HCT116 (cell line): ENCODE measurements around the gene DIS3L2. TPM values are rescaled to one million over a fixed set of nuclear protein-coding genes. Genes with fewer than 3 reads are reported as not detected.

Experiments
- ATAC-seq: fragments of 200-7000 bp; cut with Tn5 transposase; 2 replicates; pipeline ENCODE4 v1.9.1; 2020; ENCODE audit warnings: mild to moderate bottlenecking, moderate library complexity
- BruUV-seq: library from RNA; stranded (reverse); fragments of 400-500 nt; replicated peaks from 2 replicates; lab custom pipeline; 2021; lab: Mats Ljungman, UMichigan
- CTCF ChIA-PET: fragments of 300-600 bp; sonication (Branson Sonifier 250); formaldehyde crosslinking; loops from one replicate; lab custom pipeline; 2021; ENCODE audit warnings: antibody characterized with exemption; lab: Charles Lee
- POLR2A ChIA-PET: fragments of 300-600, 350-600 bp; sonication (Branson Sonifier 250); formaldehyde crosslinking; loops from one replicate; lab custom pipeline; 2021; ENCODE audit warnings: antibody characterized with exemption; lab: Charles Lee
- RAD21 ChIA-PET, 2 experiments: fragments of 300-600 bp; sonication (Branson Sonifier 250); formaldehyde crosslinking; loops; one replicate each; lab custom pipeline; 2023; ENCODE audit warnings: low total read pairs in 2 of 2; ENCODE audit not compliant: uncharacterized antibody in 2 of 2, unreplicated experiment in 2 of 2, low non-redundant PET in 1 of 2; lab: Charles Lee
- DNase-seq: peaks from one replicate; pipeline ENCODE4 v3.0.0-alpha.2; 2010; ENCODE audit warnings: low read depth, low spot score
- H2AFZ ChIP-seq: fragments of 200-600 bp; shearing (Covaris generic), sonication (generic); 2 replicates; pipeline ENCODE4 v1.6.1; 2017; ENCODE audit warnings: low read depth, mixed run types, mixed read lengths, antibody characterized with exemption, low read length; ENCODE audit not compliant: poor library complexity, severe bottlenecking
- H3K27ac ChIP-seq: 2 replicates; pipeline ENCODE4 v1.5.1; 2012; ENCODE audit warnings: low read depth, low read length
- H3K27me3 ChIP-seq: fragments of 200-600 bp; sonication (generic); 2 replicates; pipeline ENCODE4 v1.6.1; 2016; ENCODE audit warnings: mixed run types, low read length, mixed read lengths; ENCODE audit not compliant: insufficient read depth
- H3K36me3 ChIP-seq, 2 experiments: fragments of 200-500 bp in 1 of 2; fragments of 200-600 bp in 1 of 2; sonication (Bioruptor generic) in 1 of 2; sonication (generic) in 1 of 2; 2 replicates each; pipeline versions ENCODE4 v1.5.1 to v1.6.1; 2014 to 2016; ENCODE audit warnings: low read length in 2 of 2, inconsistent platforms in 1 of 2, mixed read lengths in 1 of 2, mixed run types in 1 of 2; ENCODE audit not compliant: insufficient read depth in 2 of 2, control insufficient read depth in 1 of 2
- H3K4me1 ChIP-seq, 2 experiments: fragments of 200-600 bp in 1 of 2; sonication (generic) in 1 of 2; 2 replicates each; pipeline versions ENCODE4 v1.5.1 to v1.6.1; 2012 to 2017; ENCODE audit warnings: low read length in 2 of 2, inconsistent platforms in 1 of 2, mild to moderate bottlenecking in 1 of 2, mixed read lengths in 1 of 2, mixed run types in 1 of 2, moderate library complexity in 1 of 2; ENCODE audit not compliant: insufficient read depth in 2 of 2, control insufficient read depth in 1 of 2
- H3K4me2 ChIP-seq: fragments of 200-600 bp; sonication (generic); 2 replicates; pipeline ENCODE4 v1.6.1; 2017; ENCODE audit warnings: mixed run types, low read length, mixed read lengths
- H3K4me3 ChIP-seq, 2 experiments: fragments of 200-600 bp in 1 of 2; sonication (generic) in 1 of 2; replicated peaks in 1 of 2; 2 replicates each; pipeline ENCODE4 v1.5.1; 2011 to 2016; ENCODE audit warnings: low read length in 2 of 2, control low read depth in 1 of 2, low read depth in 1 of 2, mild to moderate bottlenecking in 1 of 2, mixed read lengths in 1 of 2, mixed run types in 1 of 2
- H3K79me2 ChIP-seq: fragments of 200-600 bp; sonication (generic); 2 replicates; pipeline ENCODE4 v1.6.1; 2017; ENCODE audit warnings: mild to moderate bottlenecking, mixed run types, low read length, moderate library complexity, mixed read lengths; ENCODE audit not compliant: insufficient read depth
- H3K9ac ChIP-seq: fragments of 200-600 bp; sonication (generic); 2 replicates; pipeline ENCODE4 v1.6.1; 2016; ENCODE audit warnings: low read length, mixed read lengths
- H3K9me2 ChIP-seq: fragments of 200-600 bp; sonication (generic), shearing (Covaris generic); 2 replicates; pipeline ENCODE4 v1.6.1; 2017; ENCODE audit warnings: mixed run types, mild to moderate bottlenecking, moderate library complexity; ENCODE audit not compliant: insufficient read depth
- H3K9me3 ChIP-seq, 2 experiments: fragments of 200-500 bp in 1 of 2; fragments of 200-600 bp in 1 of 2; sonication (Bioruptor generic) in 1 of 2; sonication (generic) in 1 of 2; 2 replicates each; pipeline ENCODE4 v1.6.1; 2014 to 2017; ENCODE audit warnings: low read length in 2 of 2, mixed read lengths in 2 of 2, inconsistent platforms in 1 of 2, low read depth in 1 of 2, mild to moderate bottlenecking in 1 of 2, mixed run types in 1 of 2, moderate library complexity in 1 of 2; ENCODE audit not compliant: control insufficient read depth in 1 of 2, insufficient read depth in 1 of 2
- H4K20me1 ChIP-seq: fragments of 200-600 bp; sonication (generic), shearing (Covaris generic); 2 replicates; pipeline ENCODE4 v1.6.1; 2017; ENCODE audit warnings: mixed run types, mild to moderate bottlenecking, moderate library complexity; ENCODE audit not compliant: insufficient read depth
- CBX3 ChIP-seq: IDR thresholded peaks from 2 replicates; pipeline ENCODE4 v1.6.1; 2012; ENCODE audit warnings: low read depth
- CEBPB ChIP-seq: IDR thresholded peaks from 2 replicates; pipeline ENCODE4 v1.6.1; 2012; ENCODE audit warnings: low read depth
- EGR1 ChIP-seq: IDR thresholded peaks from 2 replicates; pipeline ENCODE4 v1.6.1; 2012; ENCODE audit warnings: low read depth
- ELF1 ChIP-seq: IDR thresholded peaks from 2 replicates; pipeline ENCODE4 v1.6.1; 2012; ENCODE audit warnings: low read depth, borderline replicate concordance
- JUND ChIP-seq: IDR thresholded peaks from 2 replicates; pipeline ENCODE4 v1.6.1; 2012
- MAX ChIP-seq: IDR thresholded peaks from 2 replicates; pipeline ENCODE4 v1.6.1; 2012
- POLR2A ChIP-seq: IDR thresholded peaks from 2 replicates; pipeline ENCODE4 v1.7.0; 2011; ENCODE audit warnings: borderline replicate concordance; ENCODE audit not compliant: insufficient read depth, insufficient read length; ENCODE audit errors: extremely low read depth
- POLR2AphosphoS5 ChIP-seq: IDR thresholded peaks from 2 replicates; pipeline ENCODE4 v1.6.1; 2011; ENCODE audit warnings: mild to moderate bottlenecking, low read depth, low read length, moderate library complexity
- RAD21 ChIP-seq: IDR thresholded peaks from 2 replicates; pipeline ENCODE4 v1.6.1; 2012; ENCODE audit warnings: low read depth, mild to moderate bottlenecking
- SRF ChIP-seq: IDR thresholded peaks from 2 replicates; pipeline ENCODE4 v1.6.1; 2012; ENCODE audit warnings: low read depth
- TCF7L2 ChIP-seq: IDR thresholded peaks from 2 replicates; pipeline ENCODE4 v1.7.0; 2011; ENCODE audit warnings: borderline replicate concordance, inconsistent platforms; ENCODE audit not compliant: insufficient read depth, insufficient read length; ENCODE audit errors: extremely low read depth
- ZFX ChIP-seq: fragments of 450-650 bp; IDR thresholded peaks from 2 replicates; pipeline ENCODE4 v1.6.1; 2017
- intact Hi-C: fragments of 100-400 bp; cut with micrococcal nuclease; formaldehyde crosslinking; loops from 2 replicates; pipeline ENCODE4 v1.10.0; 2022
- total RNA-seq: library from RNA; stranded (reverse); gene quantifications from one replicate; pipeline ENCODE4 v1.2.1, GENCODE V29; 2021; ENCODE audit not compliant: unreplicated experiment
- TF ChIP-seq, protein P1 (sequence below), 3 experiments: fragments of 200-600 bp in 1 of 3; sonication (generic) in 1 of 3; IDR thresholded peaks in 2 of 3; conservative IDR thresholded peaks in 1 of 3; 2 replicates each; pipeline ENCODE4 v1.5.1; 2012 to 2017; ENCODE audit warnings: low read depth in 2 of 3, low read length in 2 of 3, antibody characterized with exemption in 1 of 3, borderline replicate concordance in 1 of 3, control low read depth in 1 of 3, mild to moderate bottlenecking in 1 of 3, mixed read lengths in 1 of 3, mixed run types in 1 of 3, moderate library complexity in 1 of 3; ENCODE audit not compliant: insufficient read depth in 1 of 3
- TF ChIP-seq, protein P2 (sequence below): IDR thresholded peaks from 2 replicates; pipeline ENCODE4 v1.6.1; 2011; ENCODE audit warnings: mild to moderate bottlenecking, low read length, moderate library complexity; ENCODE audit not compliant: insufficient replicate concordance; ENCODE audit errors: extremely low read depth

DIS3L2 gene
- total RNA-seq, 1 experiment from 2014 or later, result 42.5 TPM

DNA sequence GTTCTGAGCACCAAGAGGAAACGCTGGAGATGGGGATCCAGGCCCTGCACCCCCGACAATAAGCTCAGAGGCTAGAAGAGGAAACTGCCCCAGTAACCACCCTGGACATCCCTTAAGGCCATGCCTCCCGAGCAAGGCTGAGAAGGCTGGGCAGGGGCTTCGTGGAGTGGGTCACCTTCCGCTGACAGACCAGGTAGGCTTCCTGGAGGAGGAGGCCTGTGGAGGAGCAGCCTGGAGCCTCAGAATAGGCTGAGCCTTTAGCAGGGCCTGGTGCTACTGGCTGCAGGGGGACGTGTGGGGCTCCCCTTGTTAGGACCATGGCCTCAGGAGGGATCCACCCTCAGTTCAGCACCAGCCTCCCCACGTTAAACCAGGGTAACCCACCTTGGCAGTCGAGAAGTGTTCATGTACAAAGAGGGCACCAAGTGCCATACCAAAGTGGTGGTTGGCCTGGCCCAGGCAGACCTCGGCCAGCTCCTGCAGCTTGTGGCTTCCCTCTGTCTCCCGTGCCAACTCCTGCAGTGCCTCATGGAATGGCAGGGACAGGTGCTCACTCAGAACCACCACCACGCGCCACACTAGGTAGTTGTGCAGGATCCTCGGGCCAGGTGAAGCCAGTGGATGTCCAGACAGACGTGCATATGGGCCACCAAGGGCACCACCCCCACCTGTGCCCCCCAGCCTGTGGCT lies 388.6 kb downstream of the DIS3L2 start:
- intact Hi-C loops, result loop anchor here (10.0 kb wide), 1 partner anchor 175 kb away; the partner anchor contains the start of genes CHRND and PRSS56
- H3K4me2 ChIP-seq, result no peak overlapping the region
- H3K27ac ChIP-seq, result no peak overlapping the region
- CTCF ChIA-PET, result no interaction called here
- H3K9me3 ChIP-seq, result no peaks in the 10 kb centered on the region
- ATAC-seq, result no peak
- TF ChIP-seq TCF7L2 (no peak), EGR1 (no peak)
- DNase-seq, result no peak
- H3K79me2 ChIP-seq, result no peaks in the 10 kb centered on the region
- RAD21 ChIA-PET, result no interaction called here
- H3K36me3 ChIP-seq, result no peaks in the 10 kb centered on the region
- POLR2A ChIA-PET, result no interaction called here
- BruUV-seq, result no TSS peak
- no peaks in the 10 kb centered on the region for H3K9me2 ChIP-seq
- no peaks in the 10 kb centered on the region for H3K27me3 ChIP-seq
- H3K4me3 ChIP-seq, result no peak overlapping the region
- peaks cover 6 to 13% of the 10 kb centered on the region in 2 experiments; a peak in 1 of 4 replicates for H3K4me1 ChIP-seq
- H2AFZ ChIP-seq, result no peak overlapping the region
- H4K20me1 ChIP-seq, result no peaks in the 10 kb centered on the region
- no peak overlapping the region for H3K9ac ChIP-seq

DNA sequence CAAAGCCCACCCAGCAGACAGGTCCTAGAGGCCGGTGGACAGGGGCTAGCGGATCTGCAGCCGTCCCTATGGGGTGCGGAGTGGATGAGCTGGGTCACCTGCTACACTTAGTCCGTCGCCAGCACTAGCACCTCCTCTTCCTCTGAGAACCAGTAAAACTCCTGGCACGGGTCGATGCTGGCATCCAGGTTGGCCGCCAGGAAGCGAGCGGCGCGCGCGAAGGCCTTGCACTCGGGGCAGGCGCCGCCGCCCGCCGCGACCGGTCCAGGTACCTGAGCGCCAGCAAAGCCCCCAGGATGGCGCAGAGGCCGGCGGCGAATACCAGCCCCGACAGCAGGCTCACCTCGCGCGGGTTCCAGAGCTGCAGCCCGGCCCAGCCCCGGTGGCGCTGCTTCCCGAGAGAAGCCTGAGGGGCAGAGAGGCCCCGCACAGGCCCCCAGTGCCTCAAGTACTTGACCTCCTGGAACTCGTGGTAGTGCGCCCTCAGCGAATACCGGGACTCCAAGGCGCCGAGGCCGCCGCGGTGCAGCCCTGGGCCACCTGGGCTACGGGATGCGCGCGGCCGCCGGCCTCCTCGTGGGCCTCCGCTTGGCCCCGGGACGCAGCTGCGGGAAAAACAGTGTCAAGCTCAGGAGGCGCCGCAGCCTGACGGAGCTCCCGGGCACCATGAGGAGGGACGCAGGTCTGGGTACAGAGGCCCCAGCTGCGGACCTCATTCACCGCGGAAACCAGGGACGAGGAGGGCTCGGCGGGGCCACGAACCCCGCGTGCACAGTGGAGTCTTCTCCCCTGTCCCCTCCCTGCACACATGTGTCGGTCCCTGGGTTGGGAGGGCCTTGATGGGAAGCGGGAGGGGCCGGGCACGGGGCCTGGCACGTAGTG lies 389.5 kb downstream of the DIS3L2 start:
- Histone ChIP-seq H2AFZ (no peak overlapping the region), H3K9me2 (no peaks in the 10 kb centered on the region), H3K79me2 (no peaks in the 10 kb centered on the region), H3K36me3 (no peaks in the 10 kb centered on the region), H3K9ac (no peak overlapping the region), H3K4me3 (no peak overlapping the region), H4K20me1 (no peaks in the 10 kb centered on the region), H3K4me1 (peaks cover 6 to 13% of the 10 kb centered on the region in 2 experiments; a peak in 1 of 4 replicates), H3K9me3 (no peaks in the 10 kb centered on the region), H3K4me2 (no peak overlapping the region), H3K27me3 (no peaks in the 10 kb centered on the region), H3K27ac (no peak overlapping the region)
- DNase-seq (no peak), ATAC-seq (no peak)
- POLR2A ChIA-PET, result no interaction called here
- RAD21 ChIA-PET, result no interaction called here
- no TSS peak for BruUV-seq
- CTCF ChIA-PET, result no interaction called here
- intact Hi-C loops, result no loop called here
- TF ChIP-seq SRF (no peak), POLR2AphosphoS5 (no peak), ELF1 (no peak), POLR2A (no peak), MAX (no peak), TCF7L2 (no peak), JUND (no peak), CEBPB (no peak), ZFX (no peak), RAD21 (no peak), CBX3 (no peak)
- TF ChIP-seq, protein P1, sequence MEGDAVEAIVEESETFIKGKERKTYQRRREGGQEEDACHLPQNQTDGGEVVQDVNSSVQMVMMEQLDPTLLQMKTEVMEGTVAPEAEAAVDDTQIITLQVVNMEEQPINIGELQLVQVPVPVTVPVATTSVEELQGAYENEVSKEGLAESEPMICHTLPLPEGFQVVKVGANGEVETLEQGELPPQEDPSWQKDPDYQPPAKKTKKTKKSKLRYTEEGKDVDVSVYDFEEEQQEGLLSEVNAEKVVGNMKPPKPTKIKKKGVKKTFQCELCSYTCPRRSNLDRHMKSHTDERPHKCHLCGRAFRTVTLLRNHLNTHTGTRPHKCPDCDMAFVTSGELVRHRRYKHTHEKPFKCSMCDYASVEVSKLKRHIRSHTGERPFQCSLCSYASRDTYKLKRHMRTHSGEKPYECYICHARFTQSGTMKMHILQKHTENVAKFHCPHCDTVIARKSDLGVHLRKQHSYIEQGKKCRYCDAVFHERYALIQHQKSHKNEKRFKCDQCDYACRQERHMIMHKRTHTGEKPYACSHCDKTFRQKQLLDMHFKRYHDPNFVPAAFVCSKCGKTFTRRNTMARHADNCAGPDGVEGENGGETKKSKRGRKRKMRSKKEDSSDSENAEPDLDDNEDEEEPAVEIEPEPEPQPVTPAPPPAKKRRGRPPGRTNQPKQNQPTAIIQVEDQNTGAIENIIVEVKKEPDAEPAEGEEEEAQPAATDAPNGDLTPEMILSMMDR (IDR thresholded peaks at IDR 0.05 in 2 of 3, conservative IDR thresholded peaks at IDR 0.05 in 1 of 3; ENCODE audit: borderline replicate concordance in 1 of 3, insufficient read depth in 1 of 3, low read depth in 2 of 3, low read length in 2 of 3), result no peak
- TF ChIP-seq, protein P2, sequence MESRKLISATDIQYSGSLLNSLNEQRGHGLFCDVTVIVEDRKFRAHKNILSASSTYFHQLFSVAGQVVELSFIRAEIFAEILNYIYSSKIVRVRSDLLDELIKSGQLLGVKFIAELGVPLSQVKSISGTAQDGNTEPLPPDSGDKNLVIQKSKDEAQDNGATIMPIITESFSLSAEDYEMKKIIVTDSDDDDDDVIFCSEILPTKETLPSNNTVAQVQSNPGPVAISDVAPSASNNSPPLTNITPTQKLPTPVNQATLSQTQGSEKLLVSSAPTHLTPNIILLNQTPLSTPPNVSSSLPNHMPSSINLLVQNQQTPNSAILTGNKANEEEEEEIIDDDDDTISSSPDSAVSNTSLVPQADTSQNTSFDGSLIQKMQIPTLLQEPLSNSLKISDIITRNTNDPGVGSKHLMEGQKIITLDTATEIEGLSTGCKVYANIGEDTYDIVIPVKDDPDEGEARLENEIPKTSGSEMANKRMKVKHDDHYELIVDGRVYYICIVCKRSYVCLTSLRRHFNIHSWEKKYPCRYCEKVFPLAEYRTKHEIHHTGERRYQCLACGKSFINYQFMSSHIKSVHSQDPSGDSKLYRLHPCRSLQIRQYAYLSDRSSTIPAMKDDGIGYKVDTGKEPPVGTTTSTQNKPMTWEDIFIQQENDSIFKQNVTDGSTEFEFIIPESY, result no peak
